GM18517 (cell line): ENCODE results near the gene SP5.
"Not testable (repeated sequence)": the region's sequence is repeated elsewhere in the genome, so short reads cannot be mapped to it uniquely, and the experiment has no call there.

Experiments
- ATAC-seq: cut with Tn5 transposase; IDR thresholded peaks from one replicate; pipeline ENCODE4 v1.9.1; 2021; ENCODE audit warnings: mild to moderate bottlenecking, moderate library complexity; ENCODE audit not compliant: unreplicated experiment

SP5 gene

GRCh38 chr2:170710609-170710979, 4.5 kb upstream of the SP5 start:
- no peak for ATAC-seq

- no peak for ATAC-seq
Measured at GRCh38 chr2:170711196-170711773, 3.9 kb upstream of the SP5 start.

GRCh38 chr2:170711774-170712652, 3.1 kb upstream of the SP5 start:
- no peak for ATAC-seq

GRCh38 chr2:170712653-170713542, 2.2 kb upstream of the SP5 start:
- ATAC-seq, result no peak

- ATAC-seq, result no peak
Measured at GRCh38 chr2:170713543-170714380, 1.4 kb upstream of the SP5 start.

- ATAC-seq, result no peak
Measured at GRCh38 chr2:170714381-170715061, 616 bp upstream of the SP5 start.

- ATAC-seq, result no peak
Measured at GRCh38 chr2:170715932-170716777, 1.0 kb downstream of the SP5 start.

- ATAC-seq, result no peak
Measured at GRCh38 chr2:170716851-170717598, 1.9 kb downstream of the SP5 start.

- no peak for ATAC-seq
Measured at GRCh38 chr2:170717599-170717963, 2.4 kb downstream of the SP5 start.

GRCh38 chr2:170717991-170718589, 3.0 kb downstream of the SP5 start:
- ATAC-seq, result no peak

- no peak for ATAC-seq
Measured at GRCh38 chr2:170719810-170720209, 4.7 kb downstream of the SP5 start.

- no peak for ATAC-seq
Measured at GRCh38 chr2:170721678-170722077, 6.5 kb downstream of the SP5 start.

GRCh38 chr2:170722301-170722700, 7.2 kb downstream of the SP5 start:
- no peak for ATAC-seq

- no peak for ATAC-seq
Measured at GRCh38 chr2:170723446-170723958, 8.4 kb downstream of the SP5 start.

GRCh38 chr2:170733798-170734600, 18.9 kb downstream of the SP5 start:
- ATAC-seq, result no peak

GRCh38 chr2:170734601-170735000, 19.5 kb downstream of the SP5 start:
- not testable (repeated sequence) for ATAC-seq

GRCh38 chr2:170736628-170737027, 21.5 kb downstream of the SP5 start:
- ATAC-seq, result no peak
